OCI-LY1 (cell line): ENCODE data around the gene BRD3OS.

ENCODE experiments used
- CTCF ChIP-seq: fragments of 200-600 bp; sonication (generic), shearing (Covaris generic); IDR thresholded peaks from 2 replicates; pipeline ENCODE4 v1.5.1; 2017; ENCODE audit warnings: mild to moderate bottlenecking, antibody characterized with exemption, low read length, moderate library complexity, mixed read lengths
- EZH2 ChIP-seq: fragments of 200-600 bp; sonication (generic), shearing (Covaris generic); IDR thresholded peaks from 2 replicates; pipeline ENCODE4 v1.8.0; 2017; ENCODE audit warnings: borderline replicate concordance, mixed run types, mild to moderate bottlenecking, antibody characterized with exemption, low read length, moderate library complexity, mixed read lengths

GRCh38 chr9:134033516-134034214 lies 8.4 kb downstream of the BRD3OS start:
- TF ChIP-seq CTCF (no peak), EZH2 (no peak)
